Measurements from ENCODE around the gene PLEKHG7.

Gene PLEKHG7

GRCh38 chr12:92715625-92716024, 12.8 kb downstream of the PLEKHG7 start:
- no peak for ATAC-seq
- TF ChIP-seq ZNF565 (CRISPR knock-in tag; conservative IDR thresholded peaks at IDR 0.05; ENCODE audit: low read depth), result no peak
- TF ChIP-seq ZC3H10 (CRISPR knock-in tag; IDR thresholded peaks at IDR 0.05), result no peak

- TF ChIP-seq PATZ1 (CRISPR knock-in tag; IDR thresholded peaks at IDR 0.05; ENCODE audit: borderline replicate concordance) (no peak), ZC3H10 (CRISPR knock-in tag; IDR thresholded peaks at IDR 0.05) (no peak), SNAI2 (CRISPR knock-in tag; IDR thresholded peaks at IDR 0.05) (no peak), CSDC2 (CRISPR knock-in tag; IDR thresholded peaks at IDR 0.05) (no peak), ZNF70 (CRISPR knock-in tag; IDR thresholded peaks at IDR 0.05) (no peak), TCF4 (CRISPR knock-in tag; IDR thresholded peaks at IDR 0.05; ENCODE audit: borderline replicate concordance) (no peak), TOX (CRISPR knock-in tag; IDR thresholded peaks at IDR 0.05; ENCODE audit: borderline replicate concordance) (no peak)
- peak; percentile 58; the same call in 2 of the 3 replicates for ATAC-seq
These were observed 14.4 kb downstream of the PLEKHG7 start for GRCh38 chr12:92717202-92717601.

- ATAC-seq, result no peak
- TF ChIP-seq ESRRG (CRISPR knock-in tag; IDR thresholded peaks at IDR 0.05), result no peak
- TF ChIP-seq ZFP30 (CRISPR knock-in tag; IDR thresholded peaks at IDR 0.05), result no peak
- TF ChIP-seq CSDC2 (CRISPR knock-in tag; IDR thresholded peaks at IDR 0.05), result no peak
- no peak for TF ChIP-seq BACH2 (CRISPR knock-in tag; IDR thresholded peaks at IDR 0.05; ENCODE audit: borderline replicate concordance)
- TF ChIP-seq ZNF8 (CRISPR knock-in tag; IDR thresholded peaks at IDR 0.05), result no peak
- TF ChIP-seq TOX (CRISPR knock-in tag; IDR thresholded peaks at IDR 0.05; ENCODE audit: borderline replicate concordance), result no peak
- no peak for TF ChIP-seq CSRNP3 (CRISPR knock-in tag; IDR thresholded peaks at IDR 0.05)
- TF ChIP-seq ZC3H10 (CRISPR knock-in tag; IDR thresholded peaks at IDR 0.05), result no peak
- TF ChIP-seq ZFP3 (CRISPR knock-in tag; IDR thresholded peaks at IDR 0.05), result no peak
- no peak for TF ChIP-seq ISL1 (CRISPR knock-in tag; IDR thresholded peaks at IDR 0.05)
- TF ChIP-seq ZNF70 (CRISPR knock-in tag; IDR thresholded peaks at IDR 0.05), result no peak
- no peak for TF ChIP-seq ZNF565 (CRISPR knock-in tag; conservative IDR thresholded peaks at IDR 0.05; ENCODE audit: low read depth)
- no peak for TF ChIP-seq RARB (CRISPR knock-in tag; IDR thresholded peaks at IDR 0.05)
- TF ChIP-seq PPARA (CRISPR knock-in tag; IDR thresholded peaks at IDR 0.05; ENCODE audit: borderline replicate concordance), result no peak
- no peak for TF ChIP-seq OSR1 (CRISPR knock-in tag; IDR thresholded peaks at IDR 0.05)
- no peak for TF ChIP-seq POU6F1 (CRISPR knock-in tag; IDR thresholded peaks at IDR 0.05; ENCODE audit: borderline replicate concordance, low read depth)
These were observed 15.7 kb downstream of the PLEKHG7 start for GRCh38 chr12:92718483-92718990.

- ATAC-seq, result peak; percentile 70
- TF ChIP-seq ZC3H10 (CRISPR knock-in tag; IDR thresholded peaks at IDR 0.05) (no peak), ISL1 (CRISPR knock-in tag; IDR thresholded peaks at IDR 0.05) (peak; percentile 30; the same call in 1 of the 2 replicates), ARNTL (CRISPR knock-in tag; IDR thresholded peaks at IDR 0.05; ENCODE audit: borderline replicate concordance, low read depth) (no peak)
These were observed 16.9 kb downstream of the PLEKHG7 start for GRCh38 chr12:92719674-92720073.

GRCh38 chr12:92721130-92721529, 18.3 kb downstream of the PLEKHG7 start:
- TF ChIP-seq ESRRG (CRISPR knock-in tag; IDR thresholded peaks at IDR 0.05) (no peak), TCF4 (CRISPR knock-in tag; IDR thresholded peaks at IDR 0.05; ENCODE audit: borderline replicate concordance) (no peak), ZNF565 (CRISPR knock-in tag; conservative IDR thresholded peaks at IDR 0.05; ENCODE audit: low read depth) (no peak), CSRNP3 (CRISPR knock-in tag; IDR thresholded peaks at IDR 0.05) (no peak), RARB (CRISPR knock-in tag; IDR thresholded peaks at IDR 0.05) (no peak), ZFP30 (CRISPR knock-in tag; IDR thresholded peaks at IDR 0.05) (no peak), TOX (CRISPR knock-in tag; IDR thresholded peaks at IDR 0.05; ENCODE audit: borderline replicate concordance) (no peak), SNAI2 (CRISPR knock-in tag; IDR thresholded peaks at IDR 0.05) (no peak), PPARA (CRISPR knock-in tag; IDR thresholded peaks at IDR 0.05; ENCODE audit: borderline replicate concordance) (no peak), ZC3H10 (CRISPR knock-in tag; IDR thresholded peaks at IDR 0.05) (no peak)
- no peak; the same call in 2 of the 3 replicates for ATAC-seq
